Myocyte (in vitro differentiated cells): Measurements from ENCODE around the gene ASTN1. TPM values are rescaled to one million over a fixed set of nuclear protein-coding genes. Genes with fewer than 3 reads are reported as not detected.

ENCODE experiments used
- DNase-seq: peaks from one replicate; pipeline ENCODE4 v3.0.0-alpha.2; 2012; ENCODE audit warnings: low read depth
- total RNA-seq: library from RNA; depleted of rRNA; stranded (reverse); fragments of >200 nt; gene quantifications from 2 replicates; pipeline ENCODE4 v1.2.3, GENCODE V29; 2014

The ASTN1 gene
- total RNA-seq, 1 donor from 2014 or later: not detected

DNA sequence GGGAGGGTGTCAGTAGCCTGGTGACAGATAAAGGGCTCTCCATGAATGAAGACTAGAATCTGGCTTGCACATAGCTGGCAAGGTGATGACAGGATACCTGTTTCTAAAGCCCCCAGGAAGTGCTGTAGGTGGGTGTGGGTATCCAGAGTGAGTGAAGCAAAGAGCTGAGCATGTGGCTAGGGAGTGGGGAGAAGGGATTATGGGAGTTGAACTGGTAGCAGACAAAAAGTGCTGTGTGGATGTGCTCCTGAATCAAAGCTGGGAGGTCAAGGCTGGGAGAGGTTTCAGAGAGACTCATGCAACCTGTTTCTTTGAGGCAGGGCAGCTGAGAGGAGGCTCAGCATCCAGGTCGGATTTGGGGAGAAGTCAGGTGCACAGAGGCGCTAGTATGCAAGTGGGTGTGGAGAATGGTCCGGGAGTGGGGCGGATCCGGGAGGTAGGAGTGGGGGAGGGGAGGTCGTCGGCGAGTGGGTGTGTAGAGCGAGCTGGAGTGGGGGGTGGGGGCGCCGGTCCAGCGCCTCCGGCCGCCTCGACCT is 600 bp downstream of the ASTN1 start:
- DNase-seq: no peak

GRCh38 chr1:177162243-177162642 is 2.3 kb downstream of the ASTN1 start:
- DNase-seq: no peak

GRCh38 chr1:177146499-177146898 is 18.0 kb downstream of the ASTN1 start:
- no peak for DNase-seq

GRCh38 chr1:177145106-177146070 is 19.1 kb downstream of the ASTN1 start:
- no peak for DNase-seq

DNA sequence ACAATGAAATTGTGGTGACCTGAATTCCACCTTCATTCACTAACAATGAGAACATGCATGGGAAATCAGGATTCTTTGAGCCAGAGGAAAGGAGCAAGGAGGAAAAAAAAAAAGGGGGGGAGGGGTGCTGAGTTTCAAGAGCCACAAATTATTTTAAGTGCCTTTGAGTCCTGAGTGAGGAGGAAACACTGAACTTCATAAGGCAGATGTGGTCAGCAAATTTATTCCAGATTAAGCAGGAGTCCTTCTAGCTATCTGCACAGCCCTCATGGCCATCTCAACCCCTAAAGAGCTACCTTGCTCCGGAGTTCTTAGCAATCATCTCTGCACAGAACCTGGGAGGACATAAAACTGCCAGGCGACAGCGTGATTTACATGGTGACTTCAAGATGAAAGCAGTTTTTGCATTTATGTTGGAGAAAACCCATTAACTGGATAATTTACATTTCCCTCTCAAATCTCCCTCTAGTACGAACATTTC is 21.7 kb downstream of the ASTN1 start:
- no peak for DNase-seq

GRCh38 chr1:177142010-177142409 is 22.5 kb downstream of the ASTN1 start:
- no peak for DNase-seq

DNA sequence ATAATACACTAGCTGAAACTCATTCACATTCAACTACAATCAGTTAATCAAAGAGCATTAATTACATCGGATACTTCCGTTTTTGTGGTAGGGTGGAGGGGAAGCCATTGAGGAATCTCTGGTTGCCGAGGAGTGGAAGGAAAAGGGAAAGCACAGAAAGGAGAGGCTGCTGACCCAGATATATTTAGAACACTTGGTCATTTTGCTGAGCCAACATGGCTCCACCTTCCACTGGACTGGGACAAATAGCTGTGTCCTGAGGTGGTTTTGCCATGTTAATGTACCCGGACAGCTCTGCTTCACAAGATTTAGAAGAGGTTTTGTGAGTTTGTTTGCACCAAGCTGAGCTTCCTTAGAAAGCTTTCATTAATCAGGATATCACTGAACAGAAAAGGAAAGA is 26.2 kb downstream of the ASTN1 start:
- DNase-seq: peak; percentile 14

DNA sequence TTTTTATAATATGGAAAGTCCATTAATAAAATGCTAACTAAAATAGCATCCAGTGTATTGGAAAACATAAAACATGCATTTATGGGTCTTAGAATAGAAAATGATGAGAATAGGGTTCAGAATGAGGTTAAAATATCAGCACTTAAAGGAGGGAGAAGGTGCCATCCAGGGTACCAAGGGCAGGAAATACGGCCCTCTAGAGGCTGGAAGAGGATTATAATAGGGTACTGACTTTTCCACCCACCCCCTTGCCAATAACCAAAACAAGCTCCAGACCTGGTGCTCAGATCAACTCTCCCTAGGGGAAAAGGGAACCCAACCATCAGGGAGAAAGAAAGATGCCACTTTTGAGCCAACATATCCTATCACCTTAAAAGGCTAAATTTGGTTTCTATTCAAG is 26.7 kb downstream of the ASTN1 start:
- DNase-seq: no peak

DNA sequence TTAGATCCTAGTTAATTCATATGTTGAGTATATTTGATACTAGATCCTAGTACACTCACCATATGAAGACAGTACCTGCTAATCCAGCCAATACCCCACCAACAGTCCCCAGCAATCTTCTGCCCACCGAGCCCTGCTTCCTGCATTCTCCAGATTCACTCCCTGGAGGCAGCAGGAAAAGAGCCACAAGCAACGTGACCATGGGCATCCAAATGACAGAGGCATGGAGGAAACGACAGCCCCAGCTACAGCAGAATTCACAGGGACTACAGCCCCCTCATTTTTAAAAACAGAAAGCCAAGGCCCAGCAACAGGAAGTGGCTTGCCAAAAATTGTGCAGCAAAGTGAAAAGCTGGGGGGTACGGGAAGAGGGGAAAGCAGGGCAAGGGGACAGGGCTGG is 29.3 kb downstream of the ASTN1 start:
- no peak for DNase-seq

GRCh38 chr1:177133977-177134538 is 30.5 kb downstream of the ASTN1 start:
- no peak for DNase-seq

DNA sequence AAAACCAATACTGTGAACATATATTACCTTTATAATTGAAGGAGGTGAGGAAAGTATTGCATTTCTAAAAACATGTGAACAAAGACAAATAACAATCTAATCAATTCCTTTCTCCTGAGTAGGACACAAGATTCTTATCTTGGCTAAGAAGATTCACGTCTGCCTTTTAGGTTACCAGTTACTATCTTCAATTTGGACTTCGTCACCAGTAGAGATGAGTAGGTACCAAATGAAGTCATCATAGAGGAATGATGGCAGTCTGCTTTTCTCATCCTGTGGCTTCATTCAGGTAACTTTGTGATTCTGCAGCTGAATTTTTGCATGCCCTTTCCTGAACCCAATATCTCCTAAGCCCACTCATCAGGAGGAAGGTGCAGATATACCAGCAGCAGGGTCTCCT is 32.4 kb downstream of the ASTN1 start:
- DNase-seq: no peak

DNA sequence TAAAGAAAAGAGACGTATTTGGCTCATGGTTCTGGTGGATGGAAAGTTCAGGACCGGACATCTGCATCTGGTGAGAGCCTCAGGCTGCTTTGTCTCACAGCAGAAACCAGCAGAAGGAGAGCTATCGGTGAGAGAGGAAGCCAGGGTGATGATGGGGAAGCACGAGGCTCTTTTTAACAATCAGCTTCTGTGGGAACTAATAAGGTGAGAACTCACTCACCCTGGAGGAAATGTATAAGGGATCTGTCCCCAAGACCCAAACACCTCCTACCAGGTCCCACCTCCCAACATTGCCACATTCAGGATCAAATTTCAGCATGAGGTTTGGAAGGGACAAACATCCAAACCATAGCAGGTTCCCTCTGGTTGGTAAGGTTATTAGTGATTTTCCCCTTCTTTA is 32.8 kb downstream of the ASTN1 start:
- DNase-seq: no peak

GRCh38 chr1:177130451-177130945 is 34.0 kb downstream of the ASTN1 start:
- DNase-seq: no peak

DNA sequence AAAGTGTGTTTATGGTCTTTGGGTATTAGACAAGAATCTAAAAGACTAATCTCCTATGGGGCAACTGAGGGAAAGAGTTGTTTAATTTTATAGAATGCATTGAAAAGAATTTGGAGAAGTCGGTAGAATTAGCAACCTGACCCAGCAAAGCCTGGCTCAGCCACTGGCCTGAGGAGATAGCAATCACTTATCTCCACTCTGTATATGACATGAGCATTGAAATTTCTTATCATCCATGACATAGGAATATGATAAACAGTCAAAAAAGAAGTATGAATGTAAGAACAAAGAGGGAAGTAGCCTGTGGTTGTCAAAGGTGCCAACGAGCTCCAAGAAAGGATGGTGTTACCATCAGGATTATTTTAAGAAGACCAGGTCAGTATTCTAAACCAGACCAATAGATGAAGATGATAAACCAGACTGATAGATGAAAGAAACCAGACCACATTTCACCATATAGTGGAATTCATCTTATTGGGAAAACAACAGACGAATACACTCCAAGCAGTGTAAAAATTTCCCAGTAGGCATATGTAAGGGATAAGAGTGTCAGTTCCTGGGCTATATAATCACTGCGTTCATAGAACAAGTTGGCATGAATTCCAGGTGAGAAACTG is 35.7 kb downstream of the ASTN1 start:
- no peak for DNase-seq

- no peak for DNase-seq
Measured at GRCh38 chr1:177126267-177126666, 38.2 kb downstream of the ASTN1 start.

GRCh38 chr1:177124577-177125278 is 39.8 kb downstream of the ASTN1 start:
- DNase-seq: no peak

- DNase-seq: peak; percentile 63
Measured at GRCh38 chr1:177122461-177123251, 41.9 kb downstream of the ASTN1 start.

DNA sequence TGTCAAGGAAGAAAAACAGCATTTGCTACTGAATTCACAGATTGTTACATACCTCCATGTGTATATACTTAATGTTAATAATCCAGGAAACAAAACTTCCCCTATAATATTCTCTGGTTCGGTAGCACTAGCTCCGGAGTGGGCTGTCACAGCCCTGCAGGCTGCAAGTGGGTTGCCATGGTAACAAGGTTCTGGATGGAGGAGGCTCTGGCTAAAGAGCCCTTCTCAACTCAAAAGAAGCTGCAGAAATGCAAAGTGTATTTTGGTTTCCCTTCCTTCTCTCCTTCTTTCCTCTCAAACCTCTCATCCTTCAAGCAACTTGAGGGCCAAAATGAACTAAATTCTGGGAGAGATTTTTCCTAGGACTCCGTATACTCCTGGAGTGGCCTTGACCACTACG is 45.2 kb downstream of the ASTN1 start:
- no peak for DNase-seq

DNA sequence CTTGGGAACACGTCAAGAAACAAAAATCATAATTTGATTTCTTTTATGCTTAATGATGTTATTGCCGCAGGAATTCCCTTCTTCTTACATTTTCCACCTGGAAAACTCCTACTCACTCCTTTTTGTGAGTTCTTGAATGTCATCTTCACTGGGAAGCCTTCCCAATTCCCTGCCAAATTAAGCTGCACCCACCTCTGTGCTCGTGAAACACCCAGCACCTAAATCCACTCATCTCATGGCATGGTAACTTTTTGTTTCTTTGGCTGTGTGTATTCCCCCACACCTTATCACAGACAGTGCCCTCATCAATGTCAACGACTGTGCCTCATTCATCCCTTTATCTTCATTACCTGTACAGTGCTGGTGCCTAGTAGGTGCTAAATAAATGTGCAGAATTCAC is 45.6 kb downstream of the ASTN1 start:
- DNase-seq: no peak

GRCh38 chr1:177116941-177117340 is 47.6 kb downstream of the ASTN1 start:
- no peak for DNase-seq
